ENCODE measurements around the gene BTN2A1. TPM values are rescaled to one million over a fixed set of nuclear protein-coding genes. Genes with fewer than 3 reads are reported as not detected.

The BTN2A1 gene
- total RNA-seq, 1 experiment from 2014 or later: 13.1 TPM

- Histone ChIP-seq H3K9me3 (ENCODE audit: low read length) (no peaks in the 10 kb centered on the region), H3K4me1 (ENCODE audit: insufficient read depth, low read length) (no peaks in the 10 kb centered on the region), H3K9me2 (replicated peaks; ENCODE audit: low read length) (no peaks in the 10 kb centered on the region), H3K4me2 (ENCODE audit: low read length) (no peak overlapping the region), H2AFZ (ENCODE audit: low read length) (no peak overlapping the region), H3K79me2 (ENCODE audit: low read length) (no peaks in the 10 kb centered on the region), H3K27me3 (ENCODE audit: low read length) (no peaks in the 10 kb centered on the region), H3K27ac (ENCODE audit: low read length) (no peak overlapping the region), H3K9ac (ENCODE audit: low read length) (no peak overlapping the region), H3F3A (ENCODE audit: low read length, unreplicated experiment) (no peaks in the 10 kb centered on the region), H3K4me3 (ENCODE audit: low read length) (no peak overlapping the region), H4K20me1 (ENCODE audit: low read length) (no peaks in the 10 kb centered on the region), H3K36me3 (ENCODE audit: low read depth, low read length) (no peaks in the 10 kb centered on the region)
- no peak for TF ChIP-seq CTCF (conservative IDR thresholded peaks at IDR 0.05; ENCODE audit: low read depth, low read length)
- no peak for TF ChIP-seq EZH2phosphoT487 (IDR thresholded peaks at IDR 0.05; ENCODE audit: borderline replicate concordance, low read length)
- TF ChIP-seq EZH2 (IDR thresholded peaks at IDR 0.05; ENCODE audit: low read length, unreplicated experiment): no peak
- DNase-seq (no peak), ATAC-seq (no peak)
- BruUV-seq (replicated peaks): no TSS peak
- POLR2A ChIA-PET (ENCODE audit: unreplicated experiment): no interaction called here
- intact Hi-C loops (cut with micrococcal nuclease): no loop called here
- CTCF ChIA-PET: no interaction called here
Observed at GRCh38 chr6:26491604-26492003, 33.8 kb downstream of the BTN2A1 start.

GRCh38 chr6:26493258-26493657, 35.5 kb downstream of the BTN2A1 start:
- CTCF ChIA-PET: no interaction called here
- ATAC-seq (peak; percentile 88), DNase-seq (peak; percentile 27)
- H3K79me2 ChIP-seq (ENCODE audit: low read length): no peaks in the 10 kb centered on the region
- H3K4me2 ChIP-seq (ENCODE audit: low read length): no peak overlapping the region
- H3K27ac ChIP-seq (ENCODE audit: low read length): no peak overlapping the region
- no peaks in the 10 kb centered on the region for H3K36me3 ChIP-seq (ENCODE audit: low read depth, low read length)
- intact Hi-C loops (cut with micrococcal nuclease): loop anchor here (1.0 kb wide), 1 partner anchor 152 kb away; no protein-coding TSS in a partner anchor
- peak; percentile 38; the same call in 1 of the 2 replicates for TF ChIP-seq CTCF (conservative IDR thresholded peaks at IDR 0.05; ENCODE audit: low read depth, low read length)
- TF ChIP-seq EZH2phosphoT487 (IDR thresholded peaks at IDR 0.05; ENCODE audit: borderline replicate concordance, low read length): no peak
- no peak for TF ChIP-seq EZH2 (IDR thresholded peaks at IDR 0.05; ENCODE audit: low read length, unreplicated experiment)
- no peak overlapping the region for H2AFZ ChIP-seq (ENCODE audit: low read length)
- no peaks in the 10 kb centered on the region for H3K4me1 ChIP-seq (ENCODE audit: insufficient read depth, low read length)
- no TSS peak for BruUV-seq (replicated peaks)
- no peak overlapping the region for H3K4me3 ChIP-seq (ENCODE audit: low read length)
- no peaks in the 10 kb centered on the region for H3K9me2 ChIP-seq (replicated peaks; ENCODE audit: low read length)
- no peak overlapping the region for H3K9ac ChIP-seq (ENCODE audit: low read length)
- H3K27me3 ChIP-seq (ENCODE audit: low read length): no peaks in the 10 kb centered on the region
- no peaks in the 10 kb centered on the region for H3K9me3 ChIP-seq (ENCODE audit: low read length)
- no peaks in the 10 kb centered on the region for H4K20me1 ChIP-seq (ENCODE audit: low read length)
- no peaks in the 10 kb centered on the region for H3F3A ChIP-seq (ENCODE audit: low read length, unreplicated experiment)
- POLR2A ChIA-PET (ENCODE audit: unreplicated experiment): no interaction called here

GRCh38 chr6:26494117-26494516, 36.4 kb downstream of the BTN2A1 start:
- POLR2A ChIA-PET (ENCODE audit: unreplicated experiment): no interaction called here

More at GRCh38 chr6:26494117-26494516, 36.4 kb downstream of the BTN2A1 start:
- Histone ChIP-seq H3K4me2 (ENCODE audit: low read length) (no peak overlapping the region), H3F3A (ENCODE audit: low read length, unreplicated experiment) (no peaks in the 10 kb centered on the region), H4K20me1 (ENCODE audit: low read length) (no peaks in the 10 kb centered on the region), H3K27ac (ENCODE audit: low read length) (no peak overlapping the region), H3K4me1 (ENCODE audit: insufficient read depth, low read length) (no peaks in the 10 kb centered on the region), H3K9me3 (ENCODE audit: low read length) (no peaks in the 10 kb centered on the region), H3K9ac (ENCODE audit: low read length) (no peak overlapping the region), H3K36me3 (ENCODE audit: low read depth, low read length) (no peaks in the 10 kb centered on the region), H3K9me2 (replicated peaks; ENCODE audit: low read length) (no peaks in the 10 kb centered on the region), H2AFZ (ENCODE audit: low read length) (no peak overlapping the region), H3K79me2 (ENCODE audit: low read length) (no peaks in the 10 kb centered on the region), H3K27me3 (ENCODE audit: low read length) (no peaks in the 10 kb centered on the region), H3K4me3 (ENCODE audit: low read length) (no peak overlapping the region)
- intact Hi-C loops (cut with micrococcal nuclease): no loop called here
- TF ChIP-seq EZH2 (IDR thresholded peaks at IDR 0.05; ENCODE audit: low read length, unreplicated experiment) (no peak), CTCF (conservative IDR thresholded peaks at IDR 0.05; ENCODE audit: low read depth, low read length) (no peak), EZH2phosphoT487 (IDR thresholded peaks at IDR 0.05; ENCODE audit: borderline replicate concordance, low read length) (no peak)
- no peak for ATAC-seq
- no peak for DNase-seq
- CTCF ChIA-PET: no interaction called here
- BruUV-seq (replicated peaks): no TSS peak
